HCT116 (cell line): ENCODE results near the gene TRDMT1. TPM values are rescaled to one million over a fixed set of nuclear protein-coding genes. Genes with fewer than 3 reads are reported as not detected.

Experiments used
- total RNA-seq: library from RNA; stranded (reverse); gene quantifications from one replicate; pipeline ENCODE4 v1.2.1, GENCODE V29; 2021; ENCODE audit not compliant: unreplicated experiment

TRDMT1 gene
- total RNA-seq, 1 experiment from 2014 or later: 8.6 TPM

Other genes starting within 250 kb of the TRDMT1 start
- 1.2 TPM for gene CUBN, start 71.9 kb downstream of the TRDMT1 start, total RNA-seq
- 7.2 TPM for gene VIM, start 26.6 kb upstream of the TRDMT1 start, total RNA-seq